Measurements from ENCODE around the gene NLK.
"Not testable (repeated sequence)": the region's sequence is repeated elsewhere in the genome, so short reads cannot be mapped to it uniquely, and the experiment has no call there.

- not testable (repeated sequence) for TF ChIP-seq POLR2AphosphoS5 (IDR thresholded peaks at IDR 0.05); CTCF (IDR thresholded peaks at IDR 0.05; ENCODE audit: poor library complexity, severe bottlenecking); TAF1 (IDR thresholded peaks at IDR 0.05; ENCODE audit: low read depth); EP300 (conservative IDR thresholded peaks at IDR 0.05; ENCODE audit: poor library complexity, severe bottlenecking); SMC3 (conservative IDR thresholded peaks at IDR 0.05; ENCODE audit: poor library complexity); EZH2 (IDR thresholded peaks at IDR 0.05; ENCODE audit: borderline replicate concordance, insufficient read depth, low read length, poor library complexity, severe bottlenecking); MXI1 (conservative IDR thresholded peaks at IDR 0.05; ENCODE audit: poor library complexity, severe bottlenecking); RAD21 (conservative IDR thresholded peaks at IDR 0.05); REST (IDR thresholded peaks at IDR 0.05; ENCODE audit: borderline replicate concordance)
Measured at GRCh38 chr17:28098591-28098990, 56.1 kb downstream of the NLK start.

Measured in neural cell (in vitro differentiated cells).